SK-N-MC (cell line): Measurements from ENCODE around the gene ALX4.

Experiments
- EZH2 ChIP-seq: fragments of 200-600 bp; sonication (generic); IDR thresholded peaks from one replicate; pipeline ENCODE4 v1.6.1; 2017; ENCODE audit warnings: antibody characterized with exemption
- FOXP2 ChIP-seq: optimal IDR thresholded peaks from 2 replicates; pipeline ENCODE3; 2011; ENCODE audit warnings: mild to moderate bottlenecking, moderate library complexity; ENCODE audit not compliant: insufficient read depth; ENCODE audit errors: extremely low read length, control extremely low read depth
- POLR2AphosphoS5 ChIP-seq: IDR thresholded peaks from 2 replicates; pipeline ENCODE4 v1.6.1; 2012; ENCODE audit warnings: mild to moderate bottlenecking, low read depth, low read length, borderline replicate concordance

DNA sequence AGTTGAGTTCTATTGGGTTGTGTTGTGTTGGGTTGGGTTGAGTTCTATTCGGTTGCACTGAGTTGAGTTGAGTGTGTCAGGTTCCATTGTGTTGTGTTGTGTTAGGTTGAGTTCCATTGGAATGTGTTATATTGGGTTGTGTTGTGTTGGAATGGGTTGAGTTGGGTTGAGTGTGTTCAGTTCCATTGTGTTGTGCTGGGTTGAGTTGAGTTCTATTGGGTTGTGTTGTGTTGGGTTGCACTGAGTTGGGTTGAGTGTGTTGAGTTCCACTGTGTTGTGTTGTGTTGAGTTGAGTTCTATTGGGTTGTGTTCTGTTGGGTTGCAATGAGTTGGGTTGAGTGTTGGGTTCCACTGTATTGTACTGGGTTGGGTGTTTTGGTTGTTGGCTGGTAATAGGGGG lies 35.5 kb downstream of the ALX4 start:
- TF ChIP-seq EZH2 (no peak), POLR2AphosphoS5 (no peak), FOXP2 (no peak)
